ENCODE data around the gene PTGFRN. TPM values are rescaled to one million over a fixed set of nuclear protein-coding genes. Genes with fewer than 3 reads are reported as not detected.

Gene PTGFRN
- polyA plus RNA-seq, 1 donor from 2014 or later = 20.1 TPM

DNA sequence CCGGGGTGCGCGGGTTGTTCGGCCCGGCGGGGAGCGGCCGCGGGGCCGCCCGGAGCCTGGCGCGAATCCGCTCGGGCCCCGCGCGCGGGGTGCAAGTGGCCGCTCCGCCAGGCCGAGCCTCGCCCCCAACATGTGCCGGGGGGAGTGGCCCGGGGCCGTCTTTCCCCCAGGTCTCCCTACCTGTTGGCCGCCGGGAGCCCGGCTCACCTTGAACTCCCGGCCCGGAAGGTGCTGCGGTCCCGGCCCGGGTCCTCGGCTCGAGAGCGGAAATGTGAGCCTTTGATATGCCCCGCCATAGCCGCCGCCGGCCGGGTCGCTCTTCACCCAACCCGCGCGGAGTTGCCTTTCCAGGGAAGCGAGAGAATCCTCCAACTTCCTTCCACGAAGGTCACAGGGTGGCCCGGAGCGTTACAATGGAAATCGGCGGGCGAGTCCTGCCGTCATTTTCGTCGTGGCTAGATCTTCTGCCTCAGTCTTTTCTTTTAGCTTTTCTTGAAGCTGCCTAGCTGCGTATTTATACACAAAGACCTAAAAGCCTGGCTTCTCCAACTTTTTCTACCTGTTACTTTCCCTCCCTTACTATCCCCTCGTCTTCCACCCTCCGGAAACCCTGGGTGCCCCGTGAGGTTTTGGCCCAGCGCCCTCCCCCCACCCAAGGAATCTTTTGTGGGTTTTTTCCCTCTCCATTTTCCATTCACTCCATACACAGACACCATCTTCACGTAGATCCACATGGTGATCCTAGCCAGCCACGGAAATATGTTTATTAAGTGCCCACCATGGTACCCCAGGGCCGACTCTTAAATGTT lies 867 bp downstream of the PTGFRN start:
- Histone ChIP-seq H3F3A (ENCODE audit: insufficient read depth, low read length, poor library complexity, severe bottlenecking) (no peaks in the 10 kb centered on the region), H2AFZ (ENCODE audit: low read depth, low read length) (peak overlapping the region; percentile 4), H3K27me3 (ENCODE audit: insufficient read depth, low read depth, low read length) (no peaks in the 10 kb centered on the region), H3K79me2 (replicated peaks; ENCODE audit: insufficient read depth, low read length) (peaks cover 19% of the 10 kb centered on the region), H3K27ac (ENCODE audit: low read length) (peak overlapping the region; percentile 30), H3K9ac (ENCODE audit: low read length) (peak overlapping the region; percentile 74), H3K9me2 (ENCODE audit: insufficient read depth, low read length) (no peaks in the 10 kb centered on the region), H3K4me3 (ENCODE audit: low read length) (peak overlapping the region; percentile 84), H4K20me1 (ENCODE audit: insufficient read depth) (no peaks in the 10 kb centered on the region), H3K9me3 (ENCODE audit: low read length) (no peaks in the 10 kb centered on the region), H3K4me2 (ENCODE audit: low read length) (peak overlapping the region; percentile 75), H3K36me3 (ENCODE audit: insufficient read depth, low read length) (no peaks in the 10 kb centered on the region)
- TF ChIP-seq MXI1 (conservative IDR thresholded peaks at IDR 0.05; ENCODE audit: poor library complexity, severe bottlenecking) = peak; percentile 1
- no peak for TF ChIP-seq TAF1 (IDR thresholded peaks at IDR 0.05; ENCODE audit: low read depth)
- peak; percentile 7 for TF ChIP-seq RAD21 (conservative IDR thresholded peaks at IDR 0.05)

DNA sequence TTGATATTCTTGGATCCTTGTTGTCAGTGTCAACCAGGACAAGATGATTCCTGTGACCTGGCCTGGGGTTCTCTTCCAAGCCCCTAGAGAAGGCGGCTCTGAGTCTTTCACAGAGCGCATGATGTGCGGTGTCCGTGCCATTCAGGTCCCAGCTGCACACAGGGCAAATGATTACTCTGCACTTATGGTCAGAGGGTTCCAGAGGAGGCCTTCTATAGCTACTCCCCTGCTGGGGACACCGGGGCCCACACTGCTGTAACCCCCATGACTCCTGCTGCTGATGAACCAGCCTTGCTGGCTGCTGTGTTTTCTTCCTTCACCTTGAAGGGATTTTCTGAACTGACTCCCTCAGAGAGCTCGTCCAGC lies 1.5 kb downstream of the PTGFRN start:
- Histone ChIP-seq H3K4me2 (ENCODE audit: low read length) (peak overlapping the region; percentile 75), H3K9me2 (ENCODE audit: insufficient read depth, low read length) (no peaks in the 10 kb centered on the region), H3K79me2 (replicated peaks; ENCODE audit: insufficient read depth, low read length) (peaks cover 19% of the 10 kb centered on the region), H3K27ac (ENCODE audit: low read length) (peak overlapping the region; percentile 30), H2AFZ (ENCODE audit: low read depth, low read length) (no peak overlapping the region), H3F3A (ENCODE audit: insufficient read depth, low read length, poor library complexity, severe bottlenecking) (no peaks in the 10 kb centered on the region), H3K9me3 (ENCODE audit: low read length) (no peaks in the 10 kb centered on the region), H3K27me3 (ENCODE audit: insufficient read depth, low read depth, low read length) (no peaks in the 10 kb centered on the region), H3K36me3 (ENCODE audit: insufficient read depth, low read length) (no peaks in the 10 kb centered on the region), H3K4me3 (ENCODE audit: low read length) (peak overlapping the region; percentile 84), H3K9ac (ENCODE audit: low read length) (peak overlapping the region; percentile 74), H4K20me1 (ENCODE audit: insufficient read depth) (no peaks in the 10 kb centered on the region)
- no peak for TF ChIP-seq MXI1 (conservative IDR thresholded peaks at IDR 0.05; ENCODE audit: poor library complexity, severe bottlenecking)
- TF ChIP-seq EZH2 (IDR thresholded peaks at IDR 0.05; ENCODE audit: borderline replicate concordance, insufficient read depth, low read length, poor library complexity, severe bottlenecking) = no peak
- TF ChIP-seq TAF1 (IDR thresholded peaks at IDR 0.05; ENCODE audit: low read depth) = no peak
- no peak for TF ChIP-seq RAD21 (conservative IDR thresholded peaks at IDR 0.05)
- TF ChIP-seq, protein P1, sequence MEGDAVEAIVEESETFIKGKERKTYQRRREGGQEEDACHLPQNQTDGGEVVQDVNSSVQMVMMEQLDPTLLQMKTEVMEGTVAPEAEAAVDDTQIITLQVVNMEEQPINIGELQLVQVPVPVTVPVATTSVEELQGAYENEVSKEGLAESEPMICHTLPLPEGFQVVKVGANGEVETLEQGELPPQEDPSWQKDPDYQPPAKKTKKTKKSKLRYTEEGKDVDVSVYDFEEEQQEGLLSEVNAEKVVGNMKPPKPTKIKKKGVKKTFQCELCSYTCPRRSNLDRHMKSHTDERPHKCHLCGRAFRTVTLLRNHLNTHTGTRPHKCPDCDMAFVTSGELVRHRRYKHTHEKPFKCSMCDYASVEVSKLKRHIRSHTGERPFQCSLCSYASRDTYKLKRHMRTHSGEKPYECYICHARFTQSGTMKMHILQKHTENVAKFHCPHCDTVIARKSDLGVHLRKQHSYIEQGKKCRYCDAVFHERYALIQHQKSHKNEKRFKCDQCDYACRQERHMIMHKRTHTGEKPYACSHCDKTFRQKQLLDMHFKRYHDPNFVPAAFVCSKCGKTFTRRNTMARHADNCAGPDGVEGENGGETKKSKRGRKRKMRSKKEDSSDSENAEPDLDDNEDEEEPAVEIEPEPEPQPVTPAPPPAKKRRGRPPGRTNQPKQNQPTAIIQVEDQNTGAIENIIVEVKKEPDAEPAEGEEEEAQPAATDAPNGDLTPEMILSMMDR (IDR thresholded peaks at IDR 0.05; ENCODE audit: poor library complexity, severe bottlenecking) = no peak
- TF ChIP-seq, protein P2, sequence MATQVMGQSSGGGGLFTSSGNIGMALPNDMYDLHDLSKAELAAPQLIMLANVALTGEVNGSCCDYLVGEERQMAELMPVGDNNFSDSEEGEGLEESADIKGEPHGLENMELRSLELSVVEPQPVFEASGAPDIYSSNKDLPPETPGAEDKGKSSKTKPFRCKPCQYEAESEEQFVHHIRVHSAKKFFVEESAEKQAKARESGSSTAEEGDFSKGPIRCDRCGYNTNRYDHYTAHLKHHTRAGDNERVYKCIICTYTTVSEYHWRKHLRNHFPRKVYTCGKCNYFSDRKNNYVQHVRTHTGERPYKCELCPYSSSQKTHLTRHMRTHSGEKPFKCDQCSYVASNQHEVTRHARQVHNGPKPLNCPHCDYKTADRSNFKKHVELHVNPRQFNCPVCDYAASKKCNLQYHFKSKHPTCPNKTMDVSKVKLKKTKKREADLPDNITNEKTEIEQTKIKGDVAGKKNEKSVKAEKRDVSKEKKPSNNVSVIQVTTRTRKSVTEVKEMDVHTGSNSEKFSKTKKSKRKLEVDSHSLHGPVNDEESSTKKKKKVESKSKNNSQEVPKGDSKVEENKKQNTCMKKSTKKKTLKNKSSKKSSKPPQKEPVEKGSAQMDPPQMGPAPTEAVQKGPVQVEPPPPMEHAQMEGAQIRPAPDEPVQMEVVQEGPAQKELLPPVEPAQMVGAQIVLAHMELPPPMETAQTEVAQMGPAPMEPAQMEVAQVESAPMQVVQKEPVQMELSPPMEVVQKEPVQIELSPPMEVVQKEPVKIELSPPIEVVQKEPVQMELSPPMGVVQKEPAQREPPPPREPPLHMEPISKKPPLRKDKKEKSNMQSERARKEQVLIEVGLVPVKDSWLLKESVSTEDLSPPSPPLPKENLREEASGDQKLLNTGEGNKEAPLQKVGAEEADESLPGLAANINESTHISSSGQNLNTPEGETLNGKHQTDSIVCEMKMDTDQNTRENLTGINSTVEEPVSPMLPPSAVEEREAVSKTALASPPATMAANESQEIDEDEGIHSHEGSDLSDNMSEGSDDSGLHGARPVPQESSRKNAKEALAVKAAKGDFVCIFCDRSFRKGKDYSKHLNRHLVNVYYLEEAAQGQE (IDR thresholded peaks at IDR 0.05; ENCODE audit: borderline replicate concordance) = no peak
- TF ChIP-seq SMC3 (conservative IDR thresholded peaks at IDR 0.05; ENCODE audit: poor library complexity) = no peak
- no peak for TF ChIP-seq POLR2AphosphoS5 (IDR thresholded peaks at IDR 0.05)
- no peak for TF ChIP-seq EP300 (conservative IDR thresholded peaks at IDR 0.05; ENCODE audit: poor library complexity, severe bottlenecking)
